PC-3 (cell line): ENCODE measurements around the gene LOC101059915.

Source experiments
- ATAC-seq: fragments of 200-7000 bp; cut with Tn5 transposase; 2 replicates; pipeline ENCODE4 v1.9.1; 2020; ENCODE audit warnings: mild to moderate bottlenecking, moderate library complexity
- BruUV-seq: library from RNA; stranded (reverse); fragments of 400-500 nt; replicated peaks from 2 replicates; lab custom pipeline; 2021; lab: Mats Ljungman, UMichigan
- CTCF ChIA-PET: fragments of 300-600 bp; sonication (Branson Sonifier 250); formaldehyde crosslinking; loops from one replicate; lab custom pipeline; 2022; ENCODE audit warnings: antibody characterized with exemption; lab: Charles Lee
- POLR2A ChIA-PET: fragments of 300-600 bp; sonication (Branson Sonifier 250); formaldehyde crosslinking; loops from one replicate; lab custom pipeline; 2022; ENCODE audit warnings: antibody characterized with exemption; ENCODE audit not compliant: unreplicated experiment; lab: Charles Lee
- DNase-seq: peaks from one replicate; pipeline ENCODE4 v3.0.0-alpha.2; 2015
- H2AFZ ChIP-seq: fragments of 300-600 bp; sonication (generic); 2 replicates; pipeline ENCODE4 v1.6.0; 2016; ENCODE audit warnings: antibody characterized with exemption, low read length
- H3F3A ChIP-seq: fragments of 300-600 bp; sonication (generic); one replicate; pipeline ENCODE4 v1.6.0; 2017; ENCODE audit warnings: antibody characterized with exemption, low read length, control low read depth, mild to moderate bottlenecking; ENCODE audit not compliant: unreplicated experiment
- H3K27ac ChIP-seq: fragments of 300-600 bp; sonication (generic); 2 replicates; pipeline ENCODE4 v1.5.1; 2016; ENCODE audit warnings: mild to moderate bottlenecking, low read length
- H3K27me3 ChIP-seq: fragments of 300-600 bp; sonication (generic); 2 replicates; pipeline ENCODE4 v1.6.1; 2016; ENCODE audit warnings: low read length, mixed read lengths
- H3K36me3 ChIP-seq: fragments of 300-600 bp; sonication (generic); 2 replicates; pipeline ENCODE4 v1.6.1; 2016; ENCODE audit warnings: low read depth, mixed run types, low read length, mixed read lengths
- H3K4me1 ChIP-seq: fragments of 300-600 bp; sonication (generic); 2 replicates; pipeline ENCODE4 v1.5.1; 2016; ENCODE audit warnings: low read length; ENCODE audit not compliant: insufficient read depth
- H3K4me2 ChIP-seq: fragments of 300-600 bp; sonication (generic); 2 replicates; pipeline ENCODE4 v1.6.0; 2016; ENCODE audit warnings: low read length
- H3K4me3 ChIP-seq: fragments of 300-600 bp; sonication (generic); 2 replicates; pipeline ENCODE4 v1.5.1; 2016; ENCODE audit warnings: mild to moderate bottlenecking, low read length, mixed read lengths
- H3K79me2 ChIP-seq: fragments of 300-600 bp; sonication (generic); 2 replicates; pipeline ENCODE4 v1.6.1; 2017; ENCODE audit warnings: low read length, mixed read lengths
- H3K9ac ChIP-seq: fragments of 300-600 bp; sonication (generic); 2 replicates; pipeline ENCODE4 v1.6.0; 2016; ENCODE audit warnings: mild to moderate bottlenecking, low read length
- H3K9me2 ChIP-seq: fragments of 300-600 bp; sonication (generic); replicated peaks from 2 replicates; pipeline ENCODE4 v1.6.1; 2016; ENCODE audit warnings: mixed run types, low read length, mixed read lengths
- H3K9me3 ChIP-seq: fragments of 300-600 bp; sonication (generic); 2 replicates; pipeline ENCODE4 v1.6.1; 2016; ENCODE audit warnings: low read length, mixed read lengths
- H4K20me1 ChIP-seq: fragments of 300-600 bp; sonication (generic); 2 replicates; pipeline ENCODE4 v1.6.1; 2016; ENCODE audit warnings: low read length, mixed read lengths
- EZH2 ChIP-seq: fragments of 300-600 bp; sonication (generic); IDR thresholded peaks from one replicate; pipeline ENCODE4 v1.6.1; 2017; ENCODE audit warnings: antibody characterized with exemption, mild to moderate bottlenecking, low read length; ENCODE audit not compliant: unreplicated experiment
- EZH2phosphoT487 ChIP-seq: fragments of 300-600 bp; sonication (generic); IDR thresholded peaks from 2 replicates; pipeline ENCODE4 v1.6.1; 2018; ENCODE audit warnings: mild to moderate bottlenecking, antibody characterized with exemption, low read length, borderline replicate concordance
- intact Hi-C: fragments of 100-400 bp; cut with micrococcal nuclease; formaldehyde crosslinking; loops from 2 replicates; pipeline ENCODE4 v1.9.0; 2023
- TF ChIP-seq, protein P1 (sequence below): fragments of 300-600 bp; sonication (generic); conservative IDR thresholded peaks from 2 replicates; pipeline ENCODE4 v1.5.1; 2017; ENCODE audit warnings: antibody characterized with exemption, low read depth, mild to moderate bottlenecking, low read length

LOC101059915 gene

DNA sequence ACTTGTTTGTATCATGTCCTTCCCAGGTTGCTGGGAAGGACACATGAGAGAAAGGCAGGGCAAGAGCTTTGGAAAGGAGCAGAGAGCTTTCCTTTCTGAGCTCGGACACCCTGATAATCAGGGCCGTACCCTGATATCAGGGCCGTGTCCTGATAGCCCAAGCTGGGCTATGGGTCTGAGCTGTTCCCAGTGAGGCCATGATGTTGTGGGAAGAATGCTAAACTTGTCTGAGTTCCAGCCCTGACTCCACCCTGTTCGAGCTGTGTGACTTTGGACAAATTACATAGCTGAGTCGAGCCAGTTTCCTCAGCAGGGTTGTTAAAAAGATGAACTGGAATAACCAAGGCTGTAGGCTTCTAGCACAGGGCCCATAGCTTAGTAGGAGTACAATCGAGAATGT, 45.7 kb upstream of the LOC101059915 start:
- Histone ChIP-seq H3K4me3 (no peak overlapping the region), H3K79me2 (no peaks in the 10 kb centered on the region), H3K27me3 (no peaks in the 10 kb centered on the region), H3K9ac (no peak overlapping the region), H3F3A (no peaks in the 10 kb centered on the region), H3K9me3 (no peaks in the 10 kb centered on the region), H4K20me1 (no peaks in the 10 kb centered on the region), H3K4me1 (peaks cover 13% of the 10 kb centered on the region), H3K4me2 (no peak overlapping the region), H3K9me2 (no peaks in the 10 kb centered on the region), H3K27ac (peak overlapping the region; percentile 76; the same call in 1 of the 2 replicates), H2AFZ (no peak overlapping the region), H3K36me3 (no peaks in the 10 kb centered on the region)
- TF ChIP-seq EZH2phosphoT487, result no peak
- TF ChIP-seq, protein P1, sequence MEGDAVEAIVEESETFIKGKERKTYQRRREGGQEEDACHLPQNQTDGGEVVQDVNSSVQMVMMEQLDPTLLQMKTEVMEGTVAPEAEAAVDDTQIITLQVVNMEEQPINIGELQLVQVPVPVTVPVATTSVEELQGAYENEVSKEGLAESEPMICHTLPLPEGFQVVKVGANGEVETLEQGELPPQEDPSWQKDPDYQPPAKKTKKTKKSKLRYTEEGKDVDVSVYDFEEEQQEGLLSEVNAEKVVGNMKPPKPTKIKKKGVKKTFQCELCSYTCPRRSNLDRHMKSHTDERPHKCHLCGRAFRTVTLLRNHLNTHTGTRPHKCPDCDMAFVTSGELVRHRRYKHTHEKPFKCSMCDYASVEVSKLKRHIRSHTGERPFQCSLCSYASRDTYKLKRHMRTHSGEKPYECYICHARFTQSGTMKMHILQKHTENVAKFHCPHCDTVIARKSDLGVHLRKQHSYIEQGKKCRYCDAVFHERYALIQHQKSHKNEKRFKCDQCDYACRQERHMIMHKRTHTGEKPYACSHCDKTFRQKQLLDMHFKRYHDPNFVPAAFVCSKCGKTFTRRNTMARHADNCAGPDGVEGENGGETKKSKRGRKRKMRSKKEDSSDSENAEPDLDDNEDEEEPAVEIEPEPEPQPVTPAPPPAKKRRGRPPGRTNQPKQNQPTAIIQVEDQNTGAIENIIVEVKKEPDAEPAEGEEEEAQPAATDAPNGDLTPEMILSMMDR, result no peak
- TF ChIP-seq EZH2, result no peak
- DNase-seq (no peak), ATAC-seq (no peak)
- intact Hi-C loops, result no loop called here
- POLR2A ChIA-PET, result interaction anchor here (0.6 kb wide), 1 partner anchor 451 kb away, joined by 3 read pairs; no protein-coding TSS in a partner anchor
- BruUV-seq, result no TSS peak
- CTCF ChIA-PET, result no interaction called here

DNA sequence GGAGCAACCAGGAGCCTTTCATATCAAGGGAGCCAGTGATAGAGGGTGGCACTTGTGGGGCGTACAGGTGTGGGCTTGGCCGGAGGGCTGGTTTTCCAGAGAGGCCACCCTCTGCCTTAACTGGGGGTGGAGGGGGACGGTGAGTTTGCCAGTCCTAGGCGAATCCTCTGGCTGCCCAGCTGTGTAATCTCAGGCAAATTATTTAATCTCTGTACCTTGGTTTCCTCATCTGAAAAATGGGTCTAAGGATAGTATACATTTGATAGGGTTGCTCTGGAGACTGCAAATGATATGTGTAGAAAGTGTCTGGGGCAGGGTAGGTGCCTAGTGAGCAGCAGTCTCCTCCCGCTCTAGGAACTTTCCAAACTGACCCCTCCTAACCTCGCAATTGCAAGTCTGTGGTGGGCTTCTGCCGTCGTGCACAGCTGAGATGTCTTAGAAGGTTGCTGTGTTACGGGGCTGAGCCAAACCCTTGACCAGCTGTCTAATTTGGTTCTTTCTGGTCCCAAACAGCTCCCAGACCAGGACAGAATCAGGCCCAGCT, 45.2 kb upstream of the LOC101059915 start:
- Histone ChIP-seq H2AFZ (peak overlapping the region; percentile 75; the same call in 1 of the 2 replicates), H3K4me2 (no peak overlapping the region), H3K27ac (peak overlapping the region; percentile 76), H3K4me1 (peaks cover 13% of the 10 kb centered on the region), H3K9ac (peak overlapping the region; percentile 55; the same call in 1 of the 2 replicates), H3K27me3 (no peaks in the 10 kb centered on the region), H3F3A (no peaks in the 10 kb centered on the region), H4K20me1 (no peaks in the 10 kb centered on the region), H3K9me2 (no peaks in the 10 kb centered on the region), H3K4me3 (no peak overlapping the region), H3K36me3 (no peaks in the 10 kb centered on the region), H3K79me2 (no peaks in the 10 kb centered on the region), H3K9me3 (no peaks in the 10 kb centered on the region)
- no TSS peak for BruUV-seq
- DNase-seq (no peak), ATAC-seq (no peak)
- ChIA-PET POLR2A (interaction anchor here (0.6 kb wide), 1 partner anchor 452 kb away, joined by 3 read pairs; no protein-coding TSS in a partner anchor), CTCF (interaction anchor here (0.6 kb wide), 1 partner anchor 194 kb away, joined by 6 read pairs; no protein-coding TSS in a partner anchor)
- TF ChIP-seq EZH2phosphoT487 (no peak), EZH2 (no peak)
- TF ChIP-seq, protein P1, result no peak
- intact Hi-C loops, result no loop called here
